A549 (cell line): ENCODE data around the gene STIMATE.

Experiments
- CEBPB ChIP-seq, 2 experiments: fragments of >200 bp in 1 of 2; sonication (Bioruptor Twin) in 1 of 2; formaldehyde crosslinking in 1 of 2; IDR thresholded peaks; 2 replicates each; pipeline ENCODE4 v1.6.1; 2012 to 2016
- EP300 ChIP-seq, 2 experiments: fragments of >200 bp; sonication (Bioruptor Twin); formaldehyde crosslinking; IDR thresholded peaks; 2 replicates in 1 of 2; 3 replicates in 1 of 2; pipeline ENCODE4 v1.6.1; 2016 to 2017
- POLR2A ChIP-seq: IDR thresholded peaks from 2 replicates; pipeline ENCODE4 v1.6.1; 2012; ENCODE audit warnings: mild to moderate bottlenecking, low read length
- RAD21 ChIP-seq, 2 experiments: fragments of >200 bp in 1 of 2; sonication (Bioruptor Twin) in 1 of 2; formaldehyde crosslinking in 1 of 2; IDR thresholded peaks in 1 of 2; conservative IDR thresholded peaks in 1 of 2; 2 replicates in 1 of 2; 3 replicates in 1 of 2; pipeline ENCODE4 v1.6.1; 2012 to 2018; ENCODE audit warnings: inconsistent platforms in 1 of 2
- REST ChIP-seq: fragments of 200-600 bp; sonication (generic); IDR thresholded peaks from 2 replicates; pipeline ENCODE4 v1.6.1; 2016; ENCODE audit warnings: antibody characterized with exemption, mild to moderate bottlenecking, moderate library complexity
- ZC3H11A ChIP-seq: fragments of 450-650 bp; IDR thresholded peaks from 2 replicates; pipeline ENCODE4 v1.6.1; 2014; ENCODE audit warnings: antibody characterized with exemption, mild to moderate bottlenecking
- TF ChIP-seq, protein P1 (sequence below): fragments of >200 bp; sonication (Bioruptor Twin); formaldehyde crosslinking; IDR thresholded peaks from 3 replicates; pipeline ENCODE4 v1.5.1; 2016

DNA sequence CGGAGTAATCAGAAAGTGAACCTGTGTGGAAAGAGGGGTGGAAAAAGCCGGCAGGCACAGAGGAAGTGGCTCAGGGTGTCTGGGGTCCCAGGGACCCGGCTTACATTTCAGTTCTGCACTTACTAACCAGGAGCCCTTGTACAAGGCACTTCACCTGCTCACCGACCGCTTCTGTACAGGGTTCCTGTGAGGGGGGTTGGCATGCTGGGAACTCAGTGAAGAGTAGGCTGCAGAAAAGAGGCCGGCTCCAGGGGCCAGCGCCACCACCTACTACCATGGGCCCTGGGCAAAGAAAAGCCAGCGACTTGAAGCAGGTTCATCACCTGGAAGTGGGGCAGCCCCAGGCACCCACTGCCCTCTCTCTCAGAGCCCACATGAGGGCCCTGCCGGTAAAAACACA, 6.2 kb downstream of the STIMATE start:
- TF ChIP-seq, protein P1, sequence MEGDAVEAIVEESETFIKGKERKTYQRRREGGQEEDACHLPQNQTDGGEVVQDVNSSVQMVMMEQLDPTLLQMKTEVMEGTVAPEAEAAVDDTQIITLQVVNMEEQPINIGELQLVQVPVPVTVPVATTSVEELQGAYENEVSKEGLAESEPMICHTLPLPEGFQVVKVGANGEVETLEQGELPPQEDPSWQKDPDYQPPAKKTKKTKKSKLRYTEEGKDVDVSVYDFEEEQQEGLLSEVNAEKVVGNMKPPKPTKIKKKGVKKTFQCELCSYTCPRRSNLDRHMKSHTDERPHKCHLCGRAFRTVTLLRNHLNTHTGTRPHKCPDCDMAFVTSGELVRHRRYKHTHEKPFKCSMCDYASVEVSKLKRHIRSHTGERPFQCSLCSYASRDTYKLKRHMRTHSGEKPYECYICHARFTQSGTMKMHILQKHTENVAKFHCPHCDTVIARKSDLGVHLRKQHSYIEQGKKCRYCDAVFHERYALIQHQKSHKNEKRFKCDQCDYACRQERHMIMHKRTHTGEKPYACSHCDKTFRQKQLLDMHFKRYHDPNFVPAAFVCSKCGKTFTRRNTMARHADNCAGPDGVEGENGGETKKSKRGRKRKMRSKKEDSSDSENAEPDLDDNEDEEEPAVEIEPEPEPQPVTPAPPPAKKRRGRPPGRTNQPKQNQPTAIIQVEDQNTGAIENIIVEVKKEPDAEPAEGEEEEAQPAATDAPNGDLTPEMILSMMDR, result no peak
- TF ChIP-seq POLR2A (no peak), ZC3H11A (no peak), REST (no peak), CEBPB (IDR thresholded peaks at IDR 0.05) (no peak), RAD21 (conservative IDR thresholded peaks at IDR 0.05 in 1 of 2, IDR thresholded peaks at IDR 0.05 in 1 of 2) (no peak), EP300 (IDR thresholded peaks at IDR 0.05) (no peak)
